Measurements from ENCODE around the gene SYMPK.
A peak's percentile ranks its signal among the peaks of the same experiment; 100 is the strongest.

SYMPK gene

DNA sequence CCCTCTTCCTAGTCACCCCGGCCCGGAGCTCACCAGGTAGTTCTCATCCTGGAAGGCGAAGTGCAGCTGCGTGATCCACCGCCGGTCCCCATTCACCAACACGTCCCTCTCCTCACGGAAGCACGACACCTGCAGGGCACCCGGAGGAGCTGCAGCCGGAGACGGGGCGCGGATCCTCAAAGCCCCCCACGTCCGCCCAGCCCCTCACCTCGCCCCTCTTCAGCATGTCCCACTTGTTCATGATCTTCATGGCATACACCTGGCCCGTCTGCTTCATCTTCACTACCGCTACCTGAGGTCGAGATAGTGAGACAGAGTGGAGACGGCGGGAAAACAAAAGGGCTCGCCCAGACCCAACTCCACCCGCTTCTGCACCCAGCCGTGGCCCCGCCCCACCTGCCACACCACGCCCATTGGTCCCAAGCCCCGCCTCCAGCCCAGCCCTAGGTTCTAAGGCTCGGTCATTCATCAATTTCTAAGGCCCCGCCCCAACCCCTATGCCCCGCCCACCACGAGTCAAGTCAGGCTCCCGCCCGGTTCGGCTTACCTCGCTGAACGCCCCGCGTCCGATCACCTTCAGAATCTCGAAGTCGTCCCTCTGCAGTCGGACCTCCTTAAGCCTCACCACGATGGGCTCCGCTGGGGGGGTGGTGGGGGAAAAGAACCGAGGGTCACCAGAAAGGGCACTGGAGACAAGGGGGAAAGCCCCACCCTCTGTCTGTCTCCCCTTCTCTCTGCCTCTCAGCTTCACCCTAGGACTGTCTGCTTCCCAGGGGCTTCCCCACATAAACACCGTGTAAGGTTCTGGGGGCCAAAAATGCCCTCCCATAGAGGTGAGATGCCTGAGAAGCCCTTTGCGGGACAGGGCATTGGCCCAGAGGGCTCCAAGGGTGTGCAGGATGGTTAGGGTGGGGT lies 83.5 kb downstream of the SYMPK start:
- Histone ChIP-seq H3K9me3 (ENCODE audit: insufficient read depth, low read length) (no peaks in the 10 kb centered on the region), H3K4me1 (ENCODE audit: low read length) (peaks cover 31% of the 10 kb centered on the region), H4K20me1 (ENCODE audit: insufficient read depth, low read length) (0 out of 2 replicates have a peak, but pooled peaks cover 3% of the 10 kb centered on the region), H3K4me3 (ENCODE audit: low read length) (peak overlapping the region; percentile 77), H3K36me3 (replicated peaks; ENCODE audit: low read depth, low read length) (peaks cover 4% of the 10 kb centered on the region), H3K79me2 (ENCODE audit: low read length) (no peaks in the 10 kb centered on the region), H3K9ac (ENCODE audit: low read length) (peak overlapping the region; percentile 54), H3K27ac (ENCODE audit: low read length) (peak overlapping the region; percentile 10; the same call in 1 of the 2 replicates), H2AFZ (ENCODE audit: low read depth, low read length) (peak overlapping the region; percentile 78), H3K27me3 (ENCODE audit: low read depth, low read length) (no peaks in the 10 kb centered on the region), H3K4me2 (ENCODE audit: low read length) (peak overlapping the region; percentile 77)
- TF ChIP-seq CTCF (IDR thresholded peaks at IDR 0.05; ENCODE audit: low read depth, low read length) (peak; percentile 97), EZH2phosphoT487 (IDR thresholded peaks at IDR 0.05; ENCODE audit: low read depth) (no peak)

DNA sequence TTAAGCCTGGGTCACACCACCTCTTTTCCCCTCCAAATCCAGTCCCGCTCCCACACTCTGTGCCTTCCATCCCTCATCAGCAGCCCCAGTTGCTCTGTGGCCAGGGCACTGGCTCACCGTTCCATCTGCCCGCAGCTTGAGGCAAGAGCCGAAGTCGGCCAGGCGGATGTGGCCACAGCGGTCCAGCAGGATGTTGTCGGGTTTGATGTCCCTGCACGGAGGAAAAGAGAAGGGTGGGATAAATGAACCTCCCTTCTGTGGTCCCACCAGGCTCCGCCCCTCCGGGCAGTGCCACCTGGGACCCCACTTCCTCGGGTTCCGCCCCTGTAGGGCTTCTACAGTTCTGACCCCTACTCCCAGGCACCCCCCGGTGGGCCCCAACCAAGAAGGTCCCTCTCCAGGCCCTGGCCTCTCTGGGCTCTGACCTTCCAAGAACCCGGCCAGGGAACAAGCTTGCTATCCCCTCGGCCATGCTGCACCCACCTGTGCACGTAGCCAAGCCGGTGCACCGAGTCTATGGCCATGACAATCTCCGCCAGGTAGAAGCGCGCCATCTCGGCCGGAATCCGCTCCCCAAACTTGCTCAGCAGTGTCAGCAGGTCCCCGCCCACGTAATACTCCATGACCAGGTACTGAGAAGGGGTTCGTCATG lies 84.8 kb downstream of the SYMPK start:
- Histone ChIP-seq H3K9me3 (ENCODE audit: insufficient read depth, low read length) (no peaks in the 10 kb centered on the region), H3K36me3 (replicated peaks; ENCODE audit: low read depth, low read length) (peaks cover 4% of the 10 kb centered on the region), H3K4me1 (ENCODE audit: low read length) (peaks cover 31% of the 10 kb centered on the region), H3K4me2 (ENCODE audit: low read length) (peak overlapping the region; percentile 77), H3K79me2 (ENCODE audit: low read length) (no peaks in the 10 kb centered on the region), H4K20me1 (ENCODE audit: insufficient read depth, low read length) (no peaks in the 10 kb centered on the region), H2AFZ (ENCODE audit: low read depth, low read length) (no peak overlapping the region), H3K27ac (ENCODE audit: low read length) (no peak overlapping the region), H3K9ac (ENCODE audit: low read length) (no peak overlapping the region), H3K4me3 (ENCODE audit: low read length) (peak overlapping the region; percentile 77), H3K27me3 (ENCODE audit: low read depth, low read length) (no peaks in the 10 kb centered on the region)
- TF ChIP-seq EZH2phosphoT487 (IDR thresholded peaks at IDR 0.05; ENCODE audit: low read depth): no peak

DNA sequence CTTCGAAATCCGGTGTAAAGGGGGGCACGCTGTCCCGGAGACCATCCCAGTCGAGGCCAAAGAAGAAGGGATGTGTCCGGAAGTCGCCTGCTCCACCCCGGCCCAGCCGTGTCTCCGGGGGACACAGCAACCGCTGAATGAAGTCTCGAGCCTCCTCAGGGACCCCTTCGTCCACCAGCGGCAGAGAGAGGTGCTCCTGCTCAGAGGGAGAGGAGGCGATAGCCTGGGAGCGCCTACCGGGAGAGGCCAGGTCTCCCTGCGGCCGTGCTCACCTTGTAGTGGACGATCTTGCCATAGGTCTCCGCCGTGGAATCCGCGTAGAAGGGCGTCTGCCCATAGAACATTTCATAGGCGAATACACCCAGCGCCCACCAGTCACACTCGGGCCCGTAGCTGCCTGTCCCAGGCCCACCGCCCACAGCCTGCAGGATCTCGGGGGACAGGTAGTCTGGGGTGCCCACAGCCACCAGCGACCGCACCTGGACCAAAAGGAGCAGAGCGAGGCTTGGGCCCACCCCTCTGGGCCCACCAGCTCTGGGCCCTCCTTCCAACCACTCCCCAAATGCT lies 85.5 kb downstream of the SYMPK start:
- Histone ChIP-seq H3K79me2 (ENCODE audit: low read length) (no peaks in the 10 kb centered on the region), H4K20me1 (ENCODE audit: insufficient read depth, low read length) (no peaks in the 10 kb centered on the region), H3K36me3 (replicated peaks; ENCODE audit: low read depth, low read length) (peaks cover 4% of the 10 kb centered on the region), H2AFZ (ENCODE audit: low read depth, low read length) (no peak overlapping the region), H3K27me3 (ENCODE audit: low read depth, low read length) (no peaks in the 10 kb centered on the region), H3K9me3 (ENCODE audit: insufficient read depth, low read length) (no peaks in the 10 kb centered on the region), H3K9ac (ENCODE audit: low read length) (no peak overlapping the region), H3K4me2 (ENCODE audit: low read length) (no peak overlapping the region), H3K27ac (ENCODE audit: low read length) (no peak overlapping the region), H3K4me1 (ENCODE audit: low read length) (peaks cover 31% of the 10 kb centered on the region), H3K4me3 (ENCODE audit: low read length) (no peak overlapping the region)
- TF ChIP-seq CTCF (IDR thresholded peaks at IDR 0.05; ENCODE audit: low read depth, low read length): no peak
- TF ChIP-seq EZH2phosphoT487 (IDR thresholded peaks at IDR 0.05; ENCODE audit: low read depth): no peak

GRCh38 chr19:45774765-45775164 lies 88.2 kb downstream of the SYMPK start:
- Histone ChIP-seq H3K9ac (ENCODE audit: low read length) (no peak overlapping the region), H3K4me1 (ENCODE audit: low read length) (peaks cover 10% of the 10 kb centered on the region), H3K79me2 (ENCODE audit: low read length) (no peaks in the 10 kb centered on the region), H4K20me1 (ENCODE audit: insufficient read depth, low read length) (no peaks in the 10 kb centered on the region), H3K4me2 (ENCODE audit: low read length) (no peak overlapping the region), H3K9me3 (ENCODE audit: insufficient read depth, low read length) (no peaks in the 10 kb centered on the region), H3K27me3 (ENCODE audit: low read depth, low read length) (no peaks in the 10 kb centered on the region), H3K27ac (ENCODE audit: low read length) (no peak overlapping the region), H3K36me3 (replicated peaks; ENCODE audit: low read depth, low read length) (peaks cover 4% of the 10 kb centered on the region), H3K4me3 (ENCODE audit: low read length) (no peak overlapping the region), H2AFZ (ENCODE audit: low read depth, low read length) (no peak overlapping the region)
- no peak for TF ChIP-seq CTCF (IDR thresholded peaks at IDR 0.05; ENCODE audit: low read depth, low read length)
- TF ChIP-seq EZH2phosphoT487 (IDR thresholded peaks at IDR 0.05; ENCODE audit: low read depth): no peak
